GM23338 (cell line): Measurements from ENCODE around the gene ZNF536. TPM values are rescaled to one million over a fixed set of nuclear protein-coding genes. Genes with fewer than 3 reads are reported as not detected.

Experiments used
- ATAC-seq: fragments of 200-7000 bp; cut with Tn5 transposase; 3 replicates; pipeline ENCODE4 v1.9.1; 2020
- DNase-seq: peaks from one replicate; pipeline ENCODE4 v3.0.0-alpha.2; 2015; ENCODE audit warnings: low spot score
- H2AFZ ChIP-seq: fragments of 200-600 bp; sonication (generic); 2 replicates; pipeline ENCODE4 v1.8.0; 2016; ENCODE audit warnings: antibody characterized with exemption, mild to moderate bottlenecking, moderate library complexity
- H3F3A ChIP-seq: fragments of 200-600 bp; sonication (generic); replicated peaks from 2 replicates; pipeline ENCODE4 v1.8.0; 2017; ENCODE audit warnings: antibody characterized with exemption, mixed run types, low read depth
- H3K27ac ChIP-seq: fragments of 200-600 bp; sonication (generic); 2 replicates; pipeline ENCODE4 v1.6.1; 2016; ENCODE audit warnings: low read depth
- H3K27me3 ChIP-seq: fragments of 200-600 bp; sonication (generic); 2 replicates; pipeline ENCODE4 v1.8.0; 2016; ENCODE audit warnings: mild to moderate bottlenecking, mixed run types, moderate library complexity; ENCODE audit not compliant: insufficient read depth
- H3K36me3 ChIP-seq: fragments of 200-600 bp; sonication (generic); 2 replicates; pipeline ENCODE4 v1.8.0; 2016; ENCODE audit warnings: mild to moderate bottlenecking; ENCODE audit not compliant: insufficient read depth
- H3K4me1 ChIP-seq: fragments of 200-600 bp; sonication (generic); 2 replicates; pipeline ENCODE4 v1.8.0; 2016; ENCODE audit warnings: mild to moderate bottlenecking, moderate library complexity; ENCODE audit not compliant: insufficient read depth
- H3K4me2 ChIP-seq: fragments of 200-600 bp; sonication (generic); 2 replicates; pipeline ENCODE4 v1.7.1; 2017; ENCODE audit warnings: mixed run types
- H3K4me3 ChIP-seq: fragments of 200-600 bp; sonication (generic); 2 replicates; pipeline ENCODE4 v1.6.1; 2016; ENCODE audit warnings: mixed run types
- H3K79me2 ChIP-seq: fragments of 200-600 bp; sonication (generic); replicated peaks from 2 replicates; pipeline ENCODE4 v1.8.0; 2017; ENCODE audit warnings: mild to moderate bottlenecking; ENCODE audit not compliant: insufficient read depth
- H3K9me2 ChIP-seq: fragments of 200-600 bp; sonication (generic); 2 replicates; pipeline ENCODE4 v1.8.0; 2017; ENCODE audit not compliant: insufficient read depth
- H4K20me1 ChIP-seq: fragments of 200-600 bp; sonication (generic); replicated peaks from 2 replicates; pipeline ENCODE4 v1.8.0; 2017; ENCODE audit warnings: mild to moderate bottlenecking; ENCODE audit not compliant: insufficient read depth
- H3K27ac Mint-ChIP-seq: 2 replicates; pipeline ENCODE4 v1.8.0; 2020; ENCODE audit warnings: inconsistent platforms, mild to moderate bottlenecking, moderate library complexity, mixed read lengths
- H3K27me3 Mint-ChIP-seq: 3 replicates; pipeline ENCODE4 v1.8.0; 2022; ENCODE audit warnings: low read depth, mild to moderate bottlenecking, moderate library complexity, mixed read lengths, inconsistent platforms; ENCODE audit not compliant: insufficient read depth, poor library complexity
- H3K36me3 Mint-ChIP-seq: 3 replicates; pipeline ENCODE4 v1.8.0; 2021; ENCODE audit warnings: low read depth, mild to moderate bottlenecking, inconsistent platforms, moderate library complexity, mixed read lengths
- H3K4me1 Mint-ChIP-seq: 3 replicates; pipeline ENCODE4 v1.8.0; 2020; ENCODE audit warnings: mild to moderate bottlenecking, inconsistent platforms, mixed read lengths
- H3K4me3 Mint-ChIP-seq: 3 replicates; pipeline ENCODE4 v1.8.0; 2021; ENCODE audit warnings: moderate library complexity, mild to moderate bottlenecking, inconsistent platforms, mixed read lengths
- H3K9me3 Mint-ChIP-seq: 3 replicates; pipeline ENCODE4 v1.8.0; 2020; ENCODE audit warnings: moderate library complexity, mild to moderate bottlenecking, inconsistent platforms, mixed read lengths
- CTCF ChIP-seq, 2 experiments: fragments of 200-600 bp in 1 of 2; sonication (generic) in 1 of 2; conservative IDR thresholded peaks; 2 replicates each; pipeline versions ENCODE4 v1.5.1 to v1.6.1; 2016 to 2017; ENCODE audit warnings: antibody characterized with exemption in 2 of 2, low read depth in 2 of 2, mild to moderate bottlenecking in 2 of 2, moderate library complexity in 1 of 2
- JUNB ChIP-seq: IDR thresholded peaks from one replicate; pipeline ENCODE4 v1.6.1; 2016; ENCODE audit warnings: antibody characterized with exemption; ENCODE audit not compliant: unreplicated experiment
- POLR2AphosphoS5 ChIP-seq: IDR thresholded peaks from 2 replicates; pipeline ENCODE4 v1.6.1; 2016; ENCODE audit warnings: antibody characterized with exemption, low read depth
- REST ChIP-seq: IDR thresholded peaks from one replicate; pipeline ENCODE4 v1.6.1; 2018; ENCODE audit warnings: antibody characterized with exemption; ENCODE audit not compliant: unreplicated experiment
- STAT1 ChIP-seq: IDR thresholded peaks from one replicate; pipeline ENCODE4 v1.6.1; 2016; ENCODE audit warnings: antibody characterized with exemption; ENCODE audit not compliant: unreplicated experiment
- ZNF114 ChIP-seq: fragments of 250-450 bp; sonication (Bioruptor Pico); IDR thresholded peaks from 2 replicates; pipeline ENCODE4 v1.5.0; 2020; ENCODE audit warnings: mild to moderate bottlenecking, moderate library complexity
- polyA plus RNA-seq: library from polyadenylated mRNA; unstranded; fragments of >200 nt; fragmentation: Nextera tagmentation; extraction: Ambion mirVana; gene quantifications from 2 replicates; pipeline ENCODE4 v1.2.1, GENCODE V29; 2016
- total RNA-seq: library from RNA; depleted of rRNA; stranded (reverse); fragments of >200 nt; shearing (Covaris generic); gene quantifications from 2 replicates; pipeline ENCODE4 v1.2.3, GENCODE V29; 2014
- TF ChIP-seq, protein P1 (sequence below): fragments of 250-450 bp; sonication (Bioruptor Pico); IDR thresholded peaks from 2 replicates; pipeline ENCODE4 v1.5.0; 2020; ENCODE audit warnings: mild to moderate bottlenecking, moderate library complexity

ZNF536 gene
- total and polyA plus RNA-seq, 2 experiments from 2014 or later, result 0.07 TPM; not detected in 1

GRCh38 chr19:30530751-30531150, 158.6 kb downstream of the ZNF536 start:
- Mint-ChIP-seq H3K27ac (no peak overlapping the region; the same call in 1 of the 2 replicates), H3K4me3 (no peak overlapping the region), H3K9me3 (no peaks in the 10 kb centered on the region), H3K27me3 (peaks cover 6% of the 10 kb centered on the region), H3K36me3 (no peaks in the 10 kb centered on the region), H3K4me1 (no peaks in the 10 kb centered on the region; the same call in 2 of the 3 replicates)
- H3K27ac ChIP-seq, result no peak overlapping the region
- no peaks in the 10 kb centered on the region for H3K9me2 ChIP-seq
- no peak overlapping the region for H3K4me2 ChIP-seq
- H4K20me1 ChIP-seq, result no peaks in the 10 kb centered on the region
- H3K27me3 ChIP-seq, result no peaks in the 10 kb centered on the region
- H3K4me1 ChIP-seq, result no peaks in the 10 kb centered on the region
- H2AFZ ChIP-seq, result no peak overlapping the region
- TF ChIP-seq REST (no peak), CTCF (conservative IDR thresholded peaks at IDR 0.05; ENCODE audit: low read depth in 2 of 2) (no peak), POLR2AphosphoS5 (no peak), JUNB (no peak), STAT1 (no peak), ZNF114 (no peak)
- TF ChIP-seq, protein P1, sequence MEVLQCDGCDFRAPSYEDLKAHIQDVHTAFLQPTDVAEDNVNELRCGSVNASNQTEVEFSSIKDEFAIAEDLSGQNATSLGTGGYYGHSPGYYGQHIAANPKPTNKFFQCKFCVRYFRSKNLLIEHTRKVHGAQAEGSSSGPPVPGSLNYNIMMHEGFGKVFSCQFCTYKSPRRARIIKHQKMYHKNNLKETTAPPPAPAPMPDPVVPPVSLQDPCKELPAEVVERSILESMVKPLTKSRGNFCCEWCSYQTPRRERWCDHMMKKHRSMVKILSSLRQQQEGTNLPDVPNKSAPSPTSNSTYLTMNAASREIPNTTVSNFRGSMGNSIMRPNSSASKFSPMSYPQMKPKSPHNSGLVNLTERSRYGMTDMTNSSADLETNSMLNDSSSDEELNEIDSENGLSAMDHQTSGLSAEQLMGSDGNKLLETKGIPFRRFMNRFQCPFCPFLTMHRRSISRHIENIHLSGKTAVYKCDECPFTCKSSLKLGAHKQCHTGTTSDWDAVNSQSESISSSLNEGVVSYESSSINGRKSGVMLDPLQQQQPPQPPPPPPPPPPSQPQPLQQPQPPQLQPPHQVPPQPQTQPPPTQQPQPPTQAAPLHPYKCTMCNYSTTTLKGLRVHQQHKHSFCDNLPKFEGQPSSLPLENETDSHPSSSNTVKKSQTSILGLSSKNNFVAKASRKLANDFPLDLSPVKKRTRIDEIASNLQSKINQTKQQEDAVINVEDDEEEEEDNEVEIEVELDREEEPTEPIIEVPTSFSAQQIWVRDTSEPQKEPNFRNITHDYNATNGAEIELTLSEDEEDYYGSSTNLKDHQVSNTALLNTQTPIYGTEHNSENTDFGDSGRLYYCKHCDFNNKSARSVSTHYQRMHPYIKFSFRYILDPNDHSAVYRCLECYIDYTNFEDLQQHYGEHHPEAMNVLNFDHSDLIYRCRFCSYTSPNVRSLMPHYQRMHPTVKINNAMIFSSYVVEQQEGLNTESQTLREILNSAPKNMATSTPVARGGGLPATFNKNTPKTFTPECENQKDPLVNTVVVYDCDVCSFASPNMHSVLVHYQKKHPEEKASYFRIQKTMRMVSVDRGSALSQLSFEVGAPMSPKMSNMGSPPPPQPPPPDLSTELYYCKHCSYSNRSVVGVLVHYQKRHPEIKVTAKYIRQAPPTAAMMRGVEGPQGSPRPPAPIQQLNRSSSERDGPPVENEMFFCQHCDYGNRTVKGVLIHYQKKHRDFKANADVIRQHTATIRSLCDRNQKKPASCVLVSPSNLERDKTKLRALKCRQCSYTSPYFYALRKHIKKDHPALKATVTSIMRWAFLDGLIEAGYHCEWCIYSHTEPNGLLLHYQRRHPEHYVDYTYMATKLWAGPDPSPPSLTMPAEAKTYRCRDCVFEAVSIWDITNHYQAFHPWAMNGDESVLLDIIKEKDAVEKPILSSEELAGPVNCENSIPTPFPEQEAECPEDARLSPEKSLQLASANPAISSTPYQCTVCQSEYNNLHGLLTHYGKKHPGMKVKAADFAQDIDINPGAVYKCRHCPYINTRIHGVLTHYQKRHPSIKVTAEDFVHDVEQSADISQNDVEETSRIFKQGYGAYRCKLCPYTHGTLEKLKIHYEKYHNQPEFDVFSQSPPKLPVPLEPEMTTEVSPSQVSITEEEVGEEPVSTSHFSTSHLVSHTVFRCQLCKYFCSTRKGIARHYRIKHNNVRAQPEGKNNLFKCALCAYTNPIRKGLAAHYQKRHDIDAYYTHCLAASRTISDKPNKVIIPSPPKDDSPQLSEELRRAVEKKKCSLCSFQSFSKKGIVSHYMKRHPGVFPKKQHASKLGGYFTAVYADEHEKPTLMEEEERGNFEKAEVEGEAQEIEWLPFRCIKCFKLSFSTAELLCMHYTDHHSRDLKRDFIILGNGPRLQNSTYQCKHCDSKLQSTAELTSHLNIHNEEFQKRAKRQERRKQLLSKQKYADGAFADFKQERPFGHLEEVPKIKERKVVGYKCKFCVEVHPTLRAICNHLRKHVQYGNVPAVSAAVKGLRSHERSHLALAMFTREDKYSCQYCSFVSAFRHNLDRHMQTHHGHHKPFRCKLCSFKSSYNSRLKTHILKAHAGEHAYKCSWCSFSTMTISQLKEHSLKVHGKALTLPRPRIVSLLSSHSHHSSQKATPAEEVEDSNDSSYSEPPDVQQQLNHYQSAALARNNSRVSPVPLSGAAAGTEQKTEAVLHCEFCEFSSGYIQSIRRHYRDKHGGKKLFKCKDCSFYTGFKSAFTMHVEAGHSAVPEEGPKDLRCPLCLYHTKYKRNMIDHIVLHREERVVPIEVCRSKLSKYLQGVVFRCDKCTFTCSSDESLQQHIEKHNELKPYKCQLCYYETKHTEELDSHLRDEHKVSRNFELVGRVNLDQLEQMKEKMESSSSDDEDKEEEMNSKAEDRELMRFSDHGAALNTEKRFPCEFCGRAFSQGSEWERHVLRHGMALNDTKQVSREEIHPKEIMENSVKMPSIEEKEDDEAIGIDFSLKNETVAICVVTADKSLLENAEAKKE (CRISPR knock-in tag), result no peak
- DNase-seq (no peak), ATAC-seq (no peak)
- H3K36me3 ChIP-seq, result no peaks in the 10 kb centered on the region
- no peaks in the 10 kb centered on the region for H3F3A ChIP-seq
- H3K79me2 ChIP-seq, result no peaks in the 10 kb centered on the region
- H3K4me3 ChIP-seq, result no peak overlapping the region
